ENCODE data around the gene GUCY1A2.

DNA sequence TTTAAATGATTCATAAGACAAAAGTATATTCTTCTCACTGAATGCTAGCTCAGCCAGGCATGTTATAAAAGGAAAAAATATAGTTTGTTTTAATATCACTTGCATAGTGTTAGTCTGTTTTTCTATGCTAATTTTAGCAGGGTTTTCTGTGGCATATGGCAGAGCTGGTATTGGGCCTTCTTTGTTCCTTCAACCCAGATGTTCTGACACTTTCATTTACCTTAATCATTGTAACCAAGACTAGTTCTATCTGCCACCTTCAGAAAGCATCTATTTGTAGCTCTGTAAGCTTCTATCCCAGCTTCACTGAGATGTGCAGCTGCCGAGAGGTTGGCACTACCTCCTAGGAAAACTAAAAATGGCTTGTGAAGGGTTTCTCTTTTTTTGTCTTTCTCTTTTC, 338.7 kb downstream of the GUCY1A2 start:
- no peak for TF ChIP-seq CTCF (IDR thresholded peaks at IDR 0.05)
- no peak for TF ChIP-seq POLR2AphosphoS5 (IDR thresholded peaks at IDR 0.05)
